Kidney epithelial cell (primary cell): ENCODE measurements around the gene TMEM18. TPM values are rescaled to one million over a fixed set of nuclear protein-coding genes. Genes with fewer than 3 reads are reported as not detected.
"Not testable (repeated sequence)": the region's sequence is repeated elsewhere in the genome, so short reads cannot be mapped to it uniquely, and the experiment has no call there.

Experiments used
- DNase-seq: peaks from one replicate; pipeline ENCODE4 v3.0.0-alpha.2; 2010; ENCODE audit warnings: low read depth
- H3K27me3 ChIP-seq: 2 replicates; pipeline ENCODE4 v1.6.0; 2011; ENCODE audit warnings: low read length; ENCODE audit not compliant: control insufficient read depth, insufficient read depth
- H3K36me3 ChIP-seq: 2 replicates; pipeline ENCODE4 v1.5.1; 2011; ENCODE audit warnings: low read length; ENCODE audit not compliant: control insufficient read depth, insufficient read depth
- H3K4me3 ChIP-seq: 2 replicates; pipeline ENCODE4 v1.5.1; 2011; ENCODE audit warnings: low read depth, mild to moderate bottlenecking, control low read depth, low read length
- CTCF ChIP-seq: IDR thresholded peaks from 2 replicates; pipeline ENCODE4 v1.5.1; 2011; ENCODE audit warnings: mild to moderate bottlenecking, moderate library complexity, low read length, control low read depth, inconsistent platforms; ENCODE audit not compliant: insufficient read depth, poor library complexity, severe bottlenecking
- total RNA-seq: library from RNA; depleted of rRNA; stranded (reverse); fragments of >200 nt; gene quantifications from 2 replicates; pipeline ENCODE4 v1.2.3, GENCODE V29; 2015

The TMEM18 gene
- total RNA-seq, 1 donor from 2014 or later: 37.1 TPM

GRCh38 chr2:685421-685820 lies 8.2 kb upstream of the TMEM18 start:
- H3K4me3 ChIP-seq: no peak overlapping the region
- H3K27me3 ChIP-seq: no peaks in the 10 kb centered on the region
- DNase-seq: no peak
- H3K36me3 ChIP-seq: no peaks in the 10 kb centered on the region
- no peak for TF ChIP-seq CTCF

- H3K4me3 ChIP-seq, DNase-seq, H3K27me3 ChIP-seq, H3K36me3 ChIP-seq: not testable (repeated sequence)
Measured at GRCh38 chr2:684913-685312, 7.7 kb upstream of the TMEM18 start.

GRCh38 chr2:682226-682625 lies 5.0 kb upstream of the TMEM18 start:
- Histone ChIP-seq H3K4me3 (no peak overlapping the region), H3K27me3 (no peaks in the 10 kb centered on the region), H3K36me3 (no peaks in the 10 kb centered on the region)
- no peak for TF ChIP-seq CTCF
- no peak for DNase-seq

- H3K27me3 ChIP-seq: no peaks in the 10 kb centered on the region
- TF ChIP-seq CTCF: no peak
- DNase-seq: no peak
- H3K4me3 ChIP-seq: no peak overlapping the region
- H3K36me3 ChIP-seq: no peaks in the 10 kb centered on the region
Measured at GRCh38 chr2:681312-681711, 4.1 kb upstream of the TMEM18 start.

- H3K36me3 ChIP-seq: no peaks in the 10 kb centered on the region
- H3K4me3 ChIP-seq: no peak overlapping the region
- no peak for DNase-seq
- no peak for TF ChIP-seq CTCF
- H3K27me3 ChIP-seq: no peaks in the 10 kb centered on the region
Measured at GRCh38 chr2:680496-680895, 3.3 kb upstream of the TMEM18 start.

- Histone ChIP-seq H3K36me3 (no peaks in the 10 kb centered on the region), H3K4me3 (no peak overlapping the region), H3K27me3 (no peaks in the 10 kb centered on the region)
- DNase-seq: no peak
- TF ChIP-seq CTCF: no peak
Measured at GRCh38 chr2:678964-679363, 1.8 kb upstream of the TMEM18 start.
